Neural progenitor cell (in vitro differentiated cells): Measurements from ENCODE around the gene KITLG. TPM values are rescaled to one million over a fixed set of nuclear protein-coding genes. Genes with fewer than 3 reads are reported as not detected.

Source experiments
- DNase-seq: peaks from one replicate; pipeline ENCODE4 v3.0.0-alpha.2; 2016; ENCODE audit warnings: low spot score
- H2AFZ ChIP-seq: fragments of 200-600 bp; sonication (generic); replicated peaks from 2 replicates; pipeline ENCODE4 v1.6.1; 2016; ENCODE audit warnings: antibody characterized with exemption
- H3F3A ChIP-seq: fragments of 200-600 bp; sonication (generic); 2 replicates; pipeline ENCODE4 v1.6.1; 2016; ENCODE audit warnings: antibody characterized with exemption, low read depth
- H3K27ac ChIP-seq: fragments of 200-600 bp; sonication (generic); 2 replicates; pipeline ENCODE4 v1.5.1; 2016; ENCODE audit warnings: mild to moderate bottlenecking
- H3K27me3 ChIP-seq: fragments of 200-600 bp; sonication (generic); 2 replicates; pipeline ENCODE4 v1.6.1; 2016; ENCODE audit warnings: mild to moderate bottlenecking, moderate library complexity
- H3K36me3 ChIP-seq: fragments of 200-600 bp; sonication (generic); 2 replicates; pipeline ENCODE4 v1.5.1; 2016
- H3K4me1 ChIP-seq: fragments of 200-600 bp; sonication (generic); 2 replicates; pipeline ENCODE4 v1.6.1; 2016; ENCODE audit warnings: mixed run types
- H3K4me2 ChIP-seq: fragments of 200-600 bp; sonication (generic); 2 replicates; pipeline ENCODE4 v1.6.1; 2016
- H3K4me3 ChIP-seq: fragments of 200-600 bp; sonication (generic); 2 replicates; pipeline ENCODE4 v1.5.1; 2016
- H3K79me2 ChIP-seq: fragments of 200-600 bp; sonication (generic); 2 replicates; pipeline ENCODE4 v1.6.1; 2016; ENCODE audit warnings: low read depth
- H3K9ac ChIP-seq: fragments of 200-600 bp; sonication (generic); 2 replicates; pipeline ENCODE4 v1.6.1; 2016
- H3K9me3 ChIP-seq: fragments of 200-600 bp; sonication (generic); 2 replicates; pipeline ENCODE4 v1.5.1; 2016; ENCODE audit warnings: low read depth
- H4K20me1 ChIP-seq: fragments of 200-600 bp; sonication (generic); 2 replicates; pipeline ENCODE4 v1.6.1; 2016; ENCODE audit warnings: low read depth
- H3K27ac Mint-ChIP-seq: 3 replicates; pipeline ENCODE4 v1.8.0; 2021; ENCODE audit warnings: mixed read lengths
- H3K27me3 Mint-ChIP-seq: 2 replicates; pipeline ENCODE4 v1.8.0; 2022; ENCODE audit warnings: low read depth, mild to moderate bottlenecking, inconsistent platforms, moderate library complexity, mixed read lengths; ENCODE audit not compliant: insufficient read depth
- H3K36me3 Mint-ChIP-seq: 3 replicates; pipeline ENCODE4 v1.8.0; 2021; ENCODE audit warnings: mixed read lengths
- H3K4me1 Mint-ChIP-seq: 3 replicates; pipeline ENCODE4 v1.8.0; 2021; ENCODE audit warnings: mixed read lengths
- H3K4me3 Mint-ChIP-seq: 3 replicates; pipeline ENCODE4 v1.8.0; 2021; ENCODE audit warnings: mild to moderate bottlenecking, moderate library complexity, mixed read lengths
- H3K9me3 Mint-ChIP-seq: 3 replicates; pipeline ENCODE4 v1.8.0; 2020; ENCODE audit warnings: mixed read lengths
- EZH2 ChIP-seq: fragments of 200-600 bp; sonication (generic); IDR thresholded peaks from 2 replicates; pipeline ENCODE4 v1.6.1; 2017; ENCODE audit warnings: antibody characterized with exemption, mild to moderate bottlenecking, moderate library complexity
- EZH2phosphoT487 ChIP-seq: fragments of 200-600 bp; sonication (generic); IDR thresholded peaks from 2 replicates; pipeline ENCODE4 v1.6.1; 2017; ENCODE audit warnings: antibody characterized with exemption
- total RNA-seq: library from RNA; depleted of rRNA; stranded (reverse); fragments of >200 nt; gene quantifications from 2 replicates; pipeline ENCODE4 v1.2.3, GENCODE V29; 2015; ENCODE audit warnings: low replicate concordance
- TF ChIP-seq, protein P1 (sequence below): fragments of 200-600 bp; sonication (generic); IDR thresholded peaks from 2 replicates; pipeline ENCODE4 v1.5.1; 2017; ENCODE audit warnings: antibody characterized with exemption, mild to moderate bottlenecking

Gene KITLG
- total RNA-seq, 1 donor from 2014 or later = 1.0 TPM

GRCh38 chr12:88578276-88579160 lies 1.8 kb downstream of the KITLG start:
- Histone ChIP-seq H3K9me3 (no peaks in the 10 kb centered on the region), H3K36me3 (no peaks in the 10 kb centered on the region), H3K4me2 (peak overlapping the region; percentile 94), H3F3A (peaks cover 26% of the 10 kb centered on the region), H3K79me2 (no peaks in the 10 kb centered on the region), H3K9ac (no peak overlapping the region), H2AFZ (no peak overlapping the region), H3K27me3 (peaks cover 90% of the 10 kb centered on the region), H3K27ac (no peak overlapping the region), H3K4me1 (peaks cover 11% of the 10 kb centered on the region), H4K20me1 (peaks cover 14% of the 10 kb centered on the region), H3K4me3 (peak overlapping the region; percentile 57)
- no peaks in the 10 kb centered on the region for H3K36me3 Mint-ChIP-seq
- H3K9me3 Mint-ChIP-seq = no peaks in the 10 kb centered on the region
- H3K4me3 Mint-ChIP-seq = peak overlapping the region; percentile 98
- peaks cover 2% of the 10 kb centered on the region for H3K27me3 Mint-ChIP-seq
- peak overlapping the region; percentile 10 for H3K27ac Mint-ChIP-seq
- TF ChIP-seq EZH2phosphoT487 (peak; percentile 99), EZH2 (no peak)
- peak; percentile 63 for DNase-seq
- H3K4me1 Mint-ChIP-seq = peaks cover 52% of the 10 kb centered on the region

DNA sequence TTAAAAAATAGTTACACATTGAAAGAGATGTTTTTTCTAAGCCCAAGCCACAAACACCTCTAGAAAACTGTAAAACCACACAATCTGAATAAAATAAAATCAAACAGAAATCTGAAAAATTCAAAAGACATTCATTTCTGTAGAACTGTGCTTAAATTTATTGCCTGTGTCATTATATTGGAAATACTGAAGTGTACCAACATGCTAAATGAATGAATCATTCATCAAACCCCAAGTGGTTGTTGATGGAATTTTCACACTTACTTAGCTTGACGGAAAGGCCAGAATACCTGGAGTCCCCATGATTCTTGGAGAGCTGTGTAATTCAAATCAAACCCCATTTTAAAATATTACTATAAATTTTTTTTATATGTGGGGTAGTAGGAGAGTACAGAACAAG lies 2.7 kb downstream of the KITLG start:
- Histone ChIP-seq H3K4me3 (no peak overlapping the region), H3K79me2 (no peaks in the 10 kb centered on the region), H3K27me3 (peaks cover 87% of the 10 kb centered on the region), H2AFZ (no peak overlapping the region), H3K4me2 (no peak overlapping the region), H3K4me1 (peaks cover 11% of the 10 kb centered on the region), H3K9me3 (no peaks in the 10 kb centered on the region), H3F3A (peaks cover 26% of the 10 kb centered on the region), H3K36me3 (no peaks in the 10 kb centered on the region), H3K27ac (no peak overlapping the region), H4K20me1 (peaks cover 14% of the 10 kb centered on the region), H3K9ac (no peak overlapping the region)
- Mint-ChIP-seq H3K9me3 (no peaks in the 10 kb centered on the region), H3K27ac (no peak overlapping the region), H3K4me3 (peak overlapping the region; percentile 68), H3K27me3 (peaks cover 2% of the 10 kb centered on the region), H3K36me3 (no peaks in the 10 kb centered on the region), H3K4me1 (peaks cover 62% of the 10 kb centered on the region)
- TF ChIP-seq, protein P1, sequence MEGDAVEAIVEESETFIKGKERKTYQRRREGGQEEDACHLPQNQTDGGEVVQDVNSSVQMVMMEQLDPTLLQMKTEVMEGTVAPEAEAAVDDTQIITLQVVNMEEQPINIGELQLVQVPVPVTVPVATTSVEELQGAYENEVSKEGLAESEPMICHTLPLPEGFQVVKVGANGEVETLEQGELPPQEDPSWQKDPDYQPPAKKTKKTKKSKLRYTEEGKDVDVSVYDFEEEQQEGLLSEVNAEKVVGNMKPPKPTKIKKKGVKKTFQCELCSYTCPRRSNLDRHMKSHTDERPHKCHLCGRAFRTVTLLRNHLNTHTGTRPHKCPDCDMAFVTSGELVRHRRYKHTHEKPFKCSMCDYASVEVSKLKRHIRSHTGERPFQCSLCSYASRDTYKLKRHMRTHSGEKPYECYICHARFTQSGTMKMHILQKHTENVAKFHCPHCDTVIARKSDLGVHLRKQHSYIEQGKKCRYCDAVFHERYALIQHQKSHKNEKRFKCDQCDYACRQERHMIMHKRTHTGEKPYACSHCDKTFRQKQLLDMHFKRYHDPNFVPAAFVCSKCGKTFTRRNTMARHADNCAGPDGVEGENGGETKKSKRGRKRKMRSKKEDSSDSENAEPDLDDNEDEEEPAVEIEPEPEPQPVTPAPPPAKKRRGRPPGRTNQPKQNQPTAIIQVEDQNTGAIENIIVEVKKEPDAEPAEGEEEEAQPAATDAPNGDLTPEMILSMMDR = no peak
- TF ChIP-seq EZH2phosphoT487 (no peak), EZH2 (no peak)
- DNase-seq = no peak

GRCh38 chr12:88576866-88577265 lies 3.4 kb downstream of the KITLG start:
- Histone ChIP-seq H3K27ac (no peak overlapping the region), H3K9ac (no peak overlapping the region), H3K79me2 (no peaks in the 10 kb centered on the region), H3K4me3 (no peak overlapping the region), H3F3A (peaks cover 26% of the 10 kb centered on the region), H3K27me3 (peaks cover 80% of the 10 kb centered on the region), H3K36me3 (no peaks in the 10 kb centered on the region), H2AFZ (no peak overlapping the region), H3K4me1 (peaks cover 11% of the 10 kb centered on the region), H3K9me3 (no peaks in the 10 kb centered on the region), H3K4me2 (no peak overlapping the region), H4K20me1 (peaks cover 14% of the 10 kb centered on the region)
- DNase-seq = no peak
- Mint-ChIP-seq H3K36me3 (no peaks in the 10 kb centered on the region), H3K4me1 (peaks cover 63% of the 10 kb centered on the region), H3K27me3 (peaks cover 2% of the 10 kb centered on the region), H3K4me3 (peak overlapping the region; percentile 68), H3K9me3 (no peaks in the 10 kb centered on the region), H3K27ac (no peak overlapping the region)
- TF ChIP-seq, protein P1 = no peak
- no peak for TF ChIP-seq EZH2
- TF ChIP-seq EZH2phosphoT487 = no peak
